ENCODE data around the gene KRTAP5-3. TPM values are rescaled to one million over a fixed set of nuclear protein-coding genes. Genes with fewer than 3 reads are reported as not detected.

Gene KRTAP5-3, protein sequence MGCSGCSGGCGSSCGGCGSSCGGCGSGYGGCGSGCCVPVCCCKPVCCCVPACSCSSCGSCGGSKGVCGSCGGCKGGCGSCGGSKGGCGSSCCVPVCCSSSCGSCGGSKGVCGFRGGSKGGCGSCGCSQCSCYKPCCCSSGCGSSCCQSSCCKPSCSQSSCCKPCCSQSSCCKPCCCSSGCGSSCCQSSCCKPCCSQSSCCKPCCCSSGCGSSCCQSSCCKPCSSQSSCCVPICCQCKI
- total RNA-seq (2014; rRNA removed; shearing (Covaris generic)) = not detected in 2 replicates

DNA sequence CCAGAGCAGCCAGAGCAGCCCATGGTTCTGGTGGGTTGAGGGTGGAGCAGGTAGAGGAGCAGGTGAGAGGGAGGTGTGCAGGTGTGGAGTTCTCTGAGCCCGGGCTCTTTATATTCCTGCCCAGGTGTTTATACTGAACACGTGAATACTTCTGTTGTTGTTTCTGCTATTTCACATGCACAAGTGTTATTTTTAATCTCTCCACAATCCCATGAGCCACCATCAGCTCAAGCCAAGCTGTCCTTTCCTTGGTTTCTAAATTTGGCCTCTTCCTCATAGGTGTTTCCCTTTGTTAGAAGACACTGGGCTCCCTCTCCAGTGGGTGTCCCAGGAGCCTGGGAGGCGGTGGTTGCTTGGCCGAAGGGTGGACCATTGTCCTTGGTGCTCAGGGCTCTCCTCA lies at the start of gene KRTAP5-3:
KRTAP5-3 (minus strand) TSS at position 101 of the 400 bp plus-strand sequence; CDS start at position 23, 78 bp downstream.
- H3K36me3 ChIP-seq (replicated peaks; ENCODE audit: control insufficient read depth, insufficient read depth, low read length) = no peaks in the 10 kb centered on the region
- no peak for DNase-seq
- H3K27me3 ChIP-seq (ENCODE audit: control insufficient read depth, insufficient read depth, low read length) = no peaks in the 10 kb centered on the region; the same call in 1 of the 2 replicates
- H3K4me3 ChIP-seq (ENCODE audit: insufficient read depth, low read depth, low read length) = no peak within 1 kb of the TSS

DNA sequence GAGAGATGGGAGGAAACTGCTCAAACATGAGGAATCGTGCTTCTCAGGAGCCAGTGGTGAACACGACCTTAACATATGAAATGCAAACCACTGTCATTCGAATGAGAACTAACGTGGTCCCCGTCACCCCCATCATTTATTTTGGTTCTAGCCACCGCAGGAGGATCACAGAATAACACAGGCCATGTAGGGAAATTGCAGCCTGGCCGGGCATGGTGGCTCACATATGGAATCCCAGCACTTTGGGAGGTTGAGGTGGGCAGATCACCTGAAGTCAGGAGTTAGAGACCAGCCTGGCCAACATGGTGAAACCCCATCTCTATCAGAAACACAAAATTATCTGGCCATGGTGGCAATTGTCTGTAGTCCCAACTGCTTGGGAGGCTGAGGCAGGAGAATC lies 48.4 kb upstream of the KRTAP5-3 start:
- DNase-seq = no peak
- no peaks in the 10 kb centered on the region for H3K36me3 ChIP-seq (replicated peaks; ENCODE audit: control insufficient read depth, insufficient read depth, low read length)
- H3K4me3 ChIP-seq (ENCODE audit: insufficient read depth, low read depth, low read length) = no peak overlapping the region
- H3K27me3 ChIP-seq (ENCODE audit: control insufficient read depth, insufficient read depth, low read length) = peaks cover 3% of the 10 kb centered on the region; the same call in 1 of the 2 replicates

DNA sequence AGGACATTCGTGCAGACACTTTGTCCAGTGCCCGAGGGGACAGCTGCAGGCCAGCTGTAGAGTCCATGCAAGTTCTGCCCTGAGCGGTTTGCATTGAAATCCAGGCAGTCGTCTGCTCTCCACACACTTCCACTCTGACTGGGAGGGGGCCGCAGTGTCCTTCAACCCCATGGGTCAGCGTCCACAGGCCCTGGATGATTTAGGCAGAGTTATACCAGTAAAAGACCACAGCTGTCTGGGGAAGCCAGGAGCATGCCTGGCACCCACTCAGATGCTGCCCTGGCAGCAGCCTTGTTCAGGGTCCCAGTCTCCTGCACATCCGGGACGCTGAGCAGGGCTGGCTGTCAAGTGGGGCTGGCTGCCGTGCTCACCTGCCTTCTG lies 47.8 kb upstream of the KRTAP5-3 start:
- no peak for DNase-seq
- Histone ChIP-seq H3K27me3 (ENCODE audit: control insufficient read depth, insufficient read depth, low read length) (peaks cover 3% of the 10 kb centered on the region; the same call in 1 of the 2 replicates), H3K36me3 (replicated peaks; ENCODE audit: control insufficient read depth, insufficient read depth, low read length) (no peaks in the 10 kb centered on the region), H3K4me3 (ENCODE audit: insufficient read depth, low read depth, low read length) (no peak overlapping the region)

DNA sequence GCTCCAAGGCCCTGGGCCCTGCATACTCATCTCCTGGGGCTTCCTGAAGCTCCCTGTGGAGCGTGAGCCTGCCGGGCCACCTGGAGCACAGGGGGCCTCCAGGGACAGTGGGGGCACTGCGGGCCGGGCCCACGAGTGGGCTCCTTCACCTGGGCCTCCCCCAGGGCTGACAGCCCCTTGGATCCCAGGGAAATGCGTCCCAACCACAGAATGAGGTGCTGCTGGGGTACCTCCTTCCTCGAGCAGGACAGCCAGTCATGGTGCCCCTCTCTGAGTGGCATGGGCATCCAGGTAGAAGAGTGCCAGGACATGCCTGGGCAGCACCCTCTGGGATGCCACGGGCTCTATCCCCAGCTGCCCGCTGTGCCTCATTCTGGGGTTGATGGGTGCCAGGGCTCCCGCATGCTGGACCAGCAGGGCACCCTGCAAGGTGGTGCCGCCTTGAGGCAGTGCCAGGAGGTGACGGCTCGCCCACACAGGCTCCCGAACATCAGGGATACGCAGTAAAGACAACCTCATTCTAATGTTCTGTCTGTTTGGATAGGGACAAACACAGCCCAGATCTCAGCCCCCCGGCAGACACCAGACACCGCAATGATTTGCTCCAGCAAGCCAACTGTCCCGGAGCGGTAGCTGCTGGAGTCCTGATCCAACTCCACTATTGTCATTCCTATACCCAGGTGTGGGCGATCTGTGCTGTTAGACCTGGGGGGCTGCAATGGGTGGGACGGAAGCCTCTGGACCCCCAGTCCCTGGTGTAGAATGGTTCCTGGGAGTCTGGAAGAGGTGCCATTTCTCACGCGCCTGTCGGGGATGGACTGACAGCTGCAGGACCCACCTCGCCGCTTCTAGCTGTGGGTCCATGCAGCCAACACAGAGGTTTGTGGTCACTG lies 47.2 kb upstream of the KRTAP5-3 start:
- DNase-seq = peak; percentile 40
- Histone ChIP-seq H3K27me3 (ENCODE audit: control insufficient read depth, insufficient read depth, low read length) (peaks cover 3% of the 10 kb centered on the region; the same call in 1 of the 2 replicates), H3K4me3 (ENCODE audit: insufficient read depth, low read depth, low read length) (no peak overlapping the region), H3K36me3 (replicated peaks; ENCODE audit: control insufficient read depth, insufficient read depth, low read length) (no peaks in the 10 kb centered on the region)

GRCh38 chr11:1654388-1655167 lies 46.3 kb upstream of the KRTAP5-3 start:
- DNase-seq = peak; percentile 55
- Histone ChIP-seq H3K4me3 (ENCODE audit: insufficient read depth, low read depth, low read length) (no peak overlapping the region), H3K36me3 (replicated peaks; ENCODE audit: control insufficient read depth, insufficient read depth, low read length) (no peaks in the 10 kb centered on the region), H3K27me3 (ENCODE audit: control insufficient read depth, insufficient read depth, low read length) (peaks cover 3% of the 10 kb centered on the region; the same call in 1 of the 2 replicates)

- H3K4me3 ChIP-seq (ENCODE audit: insufficient read depth, low read depth, low read length) = no peak overlapping the region
- H3K36me3 ChIP-seq (replicated peaks; ENCODE audit: control insufficient read depth, insufficient read depth, low read length) = no peaks in the 10 kb centered on the region
- peaks cover 3% of the 10 kb centered on the region; the same call in 1 of the 2 replicates for H3K27me3 ChIP-seq (ENCODE audit: control insufficient read depth, insufficient read depth, low read length)
- DNase-seq = no peak
These were observed 45.5 kb upstream of the KRTAP5-3 start for GRCh38 chr11:1653541-1654387.

DNA sequence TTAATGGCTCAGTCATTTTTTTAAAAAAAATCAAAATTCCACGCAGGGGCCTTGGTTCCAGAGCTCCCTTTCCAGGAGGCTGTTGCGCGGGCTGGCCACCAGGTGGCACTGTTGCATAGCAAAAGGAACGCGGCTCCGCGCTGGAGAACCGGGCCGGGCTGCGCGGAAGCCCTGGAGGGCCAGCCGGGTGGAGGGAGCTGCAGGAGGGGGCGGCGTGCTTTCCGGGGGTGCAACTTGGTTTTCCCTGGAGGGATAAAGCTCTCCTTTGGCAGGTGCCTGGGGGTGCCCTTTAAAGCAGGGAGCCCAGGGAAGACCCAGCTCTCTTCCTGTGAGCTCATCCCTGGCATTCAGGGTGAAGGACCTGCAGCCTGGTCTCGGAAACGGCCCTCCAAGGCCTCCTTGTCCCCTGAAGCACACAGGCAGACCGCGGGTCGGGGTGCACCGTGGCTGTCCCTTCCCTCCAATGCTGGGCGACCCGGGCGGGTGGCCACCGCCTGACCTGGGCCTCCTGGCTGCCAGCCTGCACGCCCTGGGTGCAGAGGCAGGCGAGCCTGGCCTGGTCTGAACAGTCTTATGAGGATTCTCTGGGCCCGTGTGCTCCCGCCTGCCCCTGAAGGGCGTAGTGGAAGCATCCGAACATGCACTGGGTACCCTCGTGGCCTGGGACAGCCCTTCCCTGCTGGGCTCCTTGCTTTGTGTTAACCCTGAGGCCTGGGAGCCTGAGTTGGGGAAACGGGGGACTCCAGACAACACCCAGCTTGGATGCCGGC lies 44.7 kb upstream of the KRTAP5-3 start:
- DNase-seq = peak; percentile 97
- Histone ChIP-seq H3K36me3 (replicated peaks; ENCODE audit: control insufficient read depth, insufficient read depth, low read length) (no peaks in the 10 kb centered on the region), H3K27me3 (ENCODE audit: control insufficient read depth, insufficient read depth, low read length) (peaks cover 3% of the 10 kb centered on the region; the same call in 1 of the 2 replicates), H3K4me3 (ENCODE audit: insufficient read depth, low read depth, low read length) (peak overlapping the region; percentile 32)

GRCh38 chr11:1652442-1652770 lies 44.1 kb upstream of the KRTAP5-3 start:
- Histone ChIP-seq H3K4me3 (ENCODE audit: insufficient read depth, low read depth, low read length) (no peak overlapping the region), H3K27me3 (ENCODE audit: control insufficient read depth, insufficient read depth, low read length) (peaks cover 3% of the 10 kb centered on the region; the same call in 1 of the 2 replicates), H3K36me3 (replicated peaks; ENCODE audit: control insufficient read depth, insufficient read depth, low read length) (no peaks in the 10 kb centered on the region)
- no peak for DNase-seq

- peaks cover 3% of the 10 kb centered on the region; the same call in 1 of the 2 replicates for H3K27me3 ChIP-seq (ENCODE audit: control insufficient read depth, insufficient read depth, low read length)
- DNase-seq = peak; percentile 55
- H3K4me3 ChIP-seq (ENCODE audit: insufficient read depth, low read depth, low read length) = no peak overlapping the region
- H3K36me3 ChIP-seq (replicated peaks; ENCODE audit: control insufficient read depth, insufficient read depth, low read length) = no peaks in the 10 kb centered on the region
These were observed 43.8 kb upstream of the KRTAP5-3 start for GRCh38 chr11:1652026-1652425.

DNA sequence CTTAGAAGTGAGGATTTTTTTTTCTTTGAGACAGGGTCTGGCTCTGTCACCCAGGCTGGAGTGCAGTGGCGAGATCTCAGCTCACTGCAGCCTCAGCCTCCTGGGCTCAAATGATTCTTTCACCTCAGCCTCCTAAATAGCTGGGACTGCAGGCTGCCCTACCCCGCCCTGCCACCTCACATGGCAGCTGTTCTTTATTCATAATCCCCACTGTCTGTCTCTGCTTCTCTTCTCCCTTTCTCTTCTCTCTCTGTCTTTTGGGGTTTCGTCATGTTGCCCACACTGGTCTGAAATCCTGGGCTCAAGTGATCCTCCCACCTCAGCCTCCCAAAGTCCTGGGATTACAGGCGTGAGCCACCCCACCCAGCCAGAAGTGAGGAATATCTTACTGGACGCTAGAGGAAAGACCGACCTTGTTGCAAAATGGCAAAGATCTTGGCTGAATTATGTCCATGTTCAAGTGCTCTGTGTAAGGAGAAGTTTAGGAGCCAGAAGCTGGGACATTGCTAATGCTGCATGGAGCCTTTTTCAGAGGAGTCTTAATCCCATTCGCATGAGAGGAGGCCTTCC lies 43.2 kb upstream of the KRTAP5-3 start:
- H3K36me3 ChIP-seq (replicated peaks; ENCODE audit: control insufficient read depth, insufficient read depth, low read length) = no peaks in the 10 kb centered on the region
- no peak for DNase-seq
- H3K27me3 ChIP-seq (ENCODE audit: control insufficient read depth, insufficient read depth, low read length) = peaks cover 3% of the 10 kb centered on the region; the same call in 1 of the 2 replicates
- no peak overlapping the region for H3K4me3 ChIP-seq (ENCODE audit: insufficient read depth, low read depth, low read length)

DNA sequence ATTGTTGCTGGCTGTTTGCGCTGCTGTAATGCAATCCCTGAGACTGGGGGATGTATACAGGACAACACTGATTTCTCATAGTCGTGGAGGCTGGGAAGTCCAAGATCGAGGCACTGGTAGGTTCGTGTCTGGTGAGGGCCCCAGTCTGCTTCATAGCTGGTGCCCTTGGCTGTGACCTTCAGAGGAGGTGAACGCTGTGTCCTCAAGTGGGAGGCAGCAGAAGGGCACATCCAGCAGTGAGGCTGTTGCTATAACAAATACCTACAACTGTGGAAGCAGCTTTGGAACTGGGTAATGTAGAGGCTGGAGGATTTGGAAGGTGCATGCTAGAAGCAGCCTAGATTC lies 42.6 kb upstream of the KRTAP5-3 start:
- H3K27me3 ChIP-seq (ENCODE audit: control insufficient read depth, insufficient read depth, low read length) = peaks cover 3% of the 10 kb centered on the region; the same call in 1 of the 2 replicates
- DNase-seq = no peak
- H3K4me3 ChIP-seq (ENCODE audit: insufficient read depth, low read depth, low read length) = no peak overlapping the region
- H3K36me3 ChIP-seq (replicated peaks; ENCODE audit: control insufficient read depth, insufficient read depth, low read length) = no peaks in the 10 kb centered on the region

- Histone ChIP-seq H3K4me3 (ENCODE audit: insufficient read depth, low read depth, low read length) (no peak overlapping the region), H3K27me3 (ENCODE audit: control insufficient read depth, insufficient read depth, low read length) (peaks cover 3% of the 10 kb centered on the region; the same call in 1 of the 2 replicates), H3K36me3 (replicated peaks; ENCODE audit: control insufficient read depth, insufficient read depth, low read length) (no peaks in the 10 kb centered on the region)
- no peak for DNase-seq
These were observed 42.0 kb upstream of the KRTAP5-3 start for GRCh38 chr11:1650034-1650917.

All from H7 (cell line).